MCF 10A (cell line): ENCODE data around the gene EHD4. TPM values are rescaled to one million over a fixed set of nuclear protein-coding genes. Genes with fewer than 3 reads are reported as not detected.

Source experiments
- BruUV-seq: library from RNA; stranded (reverse); fragments of 400-500 nt; replicated peaks from 2 replicates; lab custom pipeline; 2021; lab: Mats Ljungman, UMichigan
- CTCF ChIA-PET: fragments of 300-600 bp; sonication (Branson Sonifier 250); formaldehyde crosslinking; extraction: SDS; loops from one replicate; lab custom pipeline; 2021; ENCODE audit warnings: antibody characterized with exemption, inconsistent platforms; lab: Yijun Ruan, JAX
- POLR2A ChIA-PET: fragments of 300-600, 350-650 bp; sonication (Branson Sonifier 250); formaldehyde crosslinking; extraction: SDS; loops from one replicate; lab custom pipeline; 2020; ENCODE audit warnings: antibody characterized with exemption, inconsistent platforms; lab: Yijun Ruan, JAX
- DNase-seq: peaks from one replicate; pipeline ENCODE4 v3.0.0-alpha.2; 2018; ENCODE audit not compliant: unreplicated experiment
- H3K27ac Mint-ChIP-seq: one replicate; pipeline ENCODE4 v1.8.0; 2022; ENCODE audit warnings: mild to moderate bottlenecking, low read depth, mixed read lengths; ENCODE audit not compliant: unreplicated experiment
- H3K27me3 Mint-ChIP-seq: one replicate; pipeline ENCODE4 v1.8.0; 2022; ENCODE audit warnings: mixed read lengths; ENCODE audit not compliant: insufficient read depth, unreplicated experiment
- H3K36me3 Mint-ChIP-seq: one replicate; pipeline ENCODE4 v1.8.0; 2022; ENCODE audit warnings: mild to moderate bottlenecking, moderate library complexity, mixed read lengths; ENCODE audit not compliant: insufficient read depth, unreplicated experiment
- H3K4me1 Mint-ChIP-seq: one replicate; pipeline ENCODE4 v1.8.0; 2022; ENCODE audit warnings: mixed read lengths; ENCODE audit not compliant: insufficient read depth, unreplicated experiment
- H3K4me3 Mint-ChIP-seq: one replicate; pipeline ENCODE4 v1.8.0; 2022; ENCODE audit warnings: mild to moderate bottlenecking, moderate library complexity, mixed read lengths; ENCODE audit not compliant: unreplicated experiment
- H3K9me3 Mint-ChIP-seq: one replicate; pipeline ENCODE4 v1.8.0; 2022; ENCODE audit warnings: mixed read lengths; ENCODE audit not compliant: unreplicated experiment
- CTCF ChIP-seq: fragments of 200-600 bp; IDR thresholded peaks from one replicate; pipeline ENCODE4 v1.8.0; 2022; ENCODE audit warnings: antibody characterized with exemption, mild to moderate bottlenecking; ENCODE audit not compliant: unreplicated experiment
- intact Hi-C: fragments of 100-400 bp; cut with micrococcal nuclease; formaldehyde crosslinking; loops from 2 replicates; pipeline ENCODE4 v1.14.1; 2022
- total RNA-seq: library from RNA; stranded (reverse); gene quantifications from 2 replicates; pipeline ENCODE4 v1.2.3, GENCODE V29; 2022

EHD4 gene
- total RNA-seq, 1 experiment from 2014 or later = 27.1 TPM

- H3K36me3 Mint-ChIP-seq = peaks cover 6% of the 10 kb centered on the region
- no peaks in the 10 kb centered on the region for H3K27me3 Mint-ChIP-seq
- H3K9me3 Mint-ChIP-seq = no peaks in the 10 kb centered on the region
- POLR2A ChIA-PET = interaction anchor here (0.6 to 0.7 kb wide), 2 partner anchors 10 to 26 kb away, joined by 3 read pairs; no protein-coding TSS in a partner anchor
- no peak for TF ChIP-seq CTCF
- BruUV-seq = no TSS peak
- CTCF ChIA-PET = interaction anchor here (0.7 to 1.1 kb wide), 2 partner anchors 11 to 57 kb away, joined by 3 to 4 read pairs; no protein-coding TSS in a partner anchor
- no peak overlapping the region for H3K27ac Mint-ChIP-seq
- no peak overlapping the region for H3K4me3 Mint-ChIP-seq
- DNase-seq = no peak
- intact Hi-C loops = no loop called here
- peaks cover 19% of the 10 kb centered on the region for H3K4me1 Mint-ChIP-seq
Observed at GRCh38 chr15:41926185-41927056, 45.9 kb downstream of the EHD4 start.

- H3K4me1 Mint-ChIP-seq = peaks cover 19% of the 10 kb centered on the region
- POLR2A ChIA-PET = no interaction called here
- DNase-seq = no peak
- no peak overlapping the region for H3K27ac Mint-ChIP-seq
- H3K36me3 Mint-ChIP-seq = peaks cover 6% of the 10 kb centered on the region
- no peak for TF ChIP-seq CTCF
- BruUV-seq = no TSS peak
- no peaks in the 10 kb centered on the region for H3K9me3 Mint-ChIP-seq
- CTCF ChIA-PET = interaction anchor here (0.6 to 1.1 kb wide), 2 partner anchors 9 to 65 kb away, joined by 3 read pairs; no protein-coding TSS in a partner anchor
- intact Hi-C loops = no loop called here
- H3K4me3 Mint-ChIP-seq = no peak overlapping the region
- H3K27me3 Mint-ChIP-seq = no peaks in the 10 kb centered on the region
Observed at GRCh38 chr15:41925086-41925608, 47.2 kb downstream of the EHD4 start.

GRCh38 chr15:41923401-41923997 is 48.9 kb downstream of the EHD4 start:
- Mint-ChIP-seq H3K27me3 (no peaks in the 10 kb centered on the region), H3K4me1 (peaks cover 13% of the 10 kb centered on the region), H3K9me3 (no peaks in the 10 kb centered on the region), H3K36me3 (peaks cover 6% of the 10 kb centered on the region), H3K4me3 (no peak overlapping the region), H3K27ac (no peak overlapping the region)
- ChIA-PET POLR2A (no interaction called here), CTCF (no interaction called here)
- intact Hi-C loops = no loop called here
- BruUV-seq = no TSS peak
- no peak for DNase-seq
- TF ChIP-seq CTCF = no peak

- Mint-ChIP-seq H3K36me3 (peaks cover 6% of the 10 kb centered on the region), H3K27ac (no peak overlapping the region), H3K4me3 (no peak overlapping the region), H3K4me1 (peaks cover 21% of the 10 kb centered on the region), H3K27me3 (no peaks in the 10 kb centered on the region), H3K9me3 (no peaks in the 10 kb centered on the region)
- no peak for DNase-seq
- ChIA-PET POLR2A (interaction anchor here (0.7 kb wide), 1 partner anchor 502 kb away, joined by 3 read pairs; no protein-coding TSS in a partner anchor), CTCF (interaction anchor here (0.5 to 1.0 kb wide), 2 partner anchors 18 to 114 kb away, joined by 3 to 4 read pairs; no protein-coding TSS in a partner anchor)
- BruUV-seq = no TSS peak
- intact Hi-C loops = no loop called here
- TF ChIP-seq CTCF = no peak
Observed at GRCh38 chr15:41922353-41922752, 50.0 kb downstream of the EHD4 start.
